Astrocyte of the cerebellum (primary cell): Measurements from ENCODE around the gene USP15.

ENCODE experiments used
- DNase-seq: peaks from one replicate; pipeline ENCODE4 v3.0.0-alpha.2; 2011; ENCODE audit warnings: low read depth
- H3K4me3 ChIP-seq: 2 replicates; pipeline ENCODE4 v1.5.1; 2011; ENCODE audit warnings: mild to moderate bottlenecking, low read depth, low read length, moderate library complexity
- in situ Hi-C: cut with HindIII; loops from 2 replicates; pipeline ENCODE4 v1.10.0; 2017; ENCODE audit warnings: low sequenced_read_pairs
- TF ChIP-seq, protein P1 (sequence below): IDR thresholded peaks from 2 replicates; pipeline ENCODE4 v1.5.1; 2012; ENCODE audit warnings: low read length, low read depth, moderate library complexity, mild to moderate bottlenecking; ENCODE audit errors: missing control alignments

The USP15 gene

DNA sequence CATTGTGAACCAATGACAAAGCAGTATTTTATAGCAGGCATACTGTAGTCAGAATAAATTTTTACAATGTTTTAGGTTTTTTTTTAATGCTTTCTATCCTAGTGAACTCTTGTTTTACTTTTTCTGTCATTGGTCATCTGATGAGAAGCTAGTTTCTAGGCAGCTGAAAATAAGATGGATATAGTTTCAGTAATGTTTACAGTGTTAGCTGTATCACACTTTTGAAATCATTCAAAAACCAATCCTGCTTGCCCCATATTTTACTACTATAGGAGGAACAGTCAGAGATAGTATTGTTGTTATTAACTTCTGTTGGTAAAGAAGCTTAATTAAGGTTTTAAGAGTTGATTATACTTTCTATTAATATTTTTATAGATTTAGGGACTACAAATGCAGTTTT is 24.5 kb downstream of the USP15 start:
- no peak for DNase-seq
- no peak overlapping the region for H3K4me3 ChIP-seq
- TF ChIP-seq, protein P1, sequence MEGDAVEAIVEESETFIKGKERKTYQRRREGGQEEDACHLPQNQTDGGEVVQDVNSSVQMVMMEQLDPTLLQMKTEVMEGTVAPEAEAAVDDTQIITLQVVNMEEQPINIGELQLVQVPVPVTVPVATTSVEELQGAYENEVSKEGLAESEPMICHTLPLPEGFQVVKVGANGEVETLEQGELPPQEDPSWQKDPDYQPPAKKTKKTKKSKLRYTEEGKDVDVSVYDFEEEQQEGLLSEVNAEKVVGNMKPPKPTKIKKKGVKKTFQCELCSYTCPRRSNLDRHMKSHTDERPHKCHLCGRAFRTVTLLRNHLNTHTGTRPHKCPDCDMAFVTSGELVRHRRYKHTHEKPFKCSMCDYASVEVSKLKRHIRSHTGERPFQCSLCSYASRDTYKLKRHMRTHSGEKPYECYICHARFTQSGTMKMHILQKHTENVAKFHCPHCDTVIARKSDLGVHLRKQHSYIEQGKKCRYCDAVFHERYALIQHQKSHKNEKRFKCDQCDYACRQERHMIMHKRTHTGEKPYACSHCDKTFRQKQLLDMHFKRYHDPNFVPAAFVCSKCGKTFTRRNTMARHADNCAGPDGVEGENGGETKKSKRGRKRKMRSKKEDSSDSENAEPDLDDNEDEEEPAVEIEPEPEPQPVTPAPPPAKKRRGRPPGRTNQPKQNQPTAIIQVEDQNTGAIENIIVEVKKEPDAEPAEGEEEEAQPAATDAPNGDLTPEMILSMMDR, result no peak
- in situ Hi-C loops, result no loop called here

DNA sequence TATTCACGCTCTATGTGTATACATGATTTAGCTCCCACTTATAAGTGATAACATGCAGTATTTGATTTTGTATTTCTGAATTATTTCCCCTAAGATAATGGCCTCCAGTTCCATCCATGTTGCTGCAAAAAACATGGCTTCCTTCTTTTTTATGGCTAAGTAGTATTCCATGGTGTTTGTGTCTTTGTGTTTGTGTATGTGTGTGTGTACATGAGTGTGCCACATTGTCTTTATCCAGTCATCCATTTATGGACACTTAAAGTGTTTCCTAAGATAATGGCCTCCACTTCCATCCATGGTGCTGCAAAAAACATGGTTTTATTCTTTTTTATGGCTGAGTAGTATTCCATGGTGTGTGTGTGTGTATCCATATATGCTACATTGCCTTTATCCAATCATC is 25.1 kb downstream of the USP15 start:
- in situ Hi-C loops, result no loop called here
- H3K4me3 ChIP-seq, result no peak overlapping the region
- TF ChIP-seq, protein P1, result no peak
- no peak for DNase-seq

DNA sequence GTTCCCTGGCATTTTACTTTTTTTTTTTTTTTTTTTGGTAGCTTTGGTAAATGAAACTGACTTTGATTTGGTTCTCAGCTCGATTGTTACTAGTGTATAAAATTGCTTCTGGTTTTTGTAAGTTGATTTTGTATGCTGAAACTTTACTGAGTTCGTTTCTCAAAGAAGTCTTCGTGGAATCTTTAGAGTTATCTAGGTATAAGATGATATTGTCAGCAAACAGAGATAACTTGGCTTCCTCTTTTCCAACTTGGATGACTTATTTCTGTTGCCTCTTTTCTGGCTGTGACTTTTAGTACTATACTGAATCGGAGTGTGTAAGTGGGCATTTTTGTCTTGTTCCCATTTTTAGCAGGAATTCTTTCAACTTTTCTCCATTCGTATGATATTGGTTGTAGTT is 28.1 kb downstream of the USP15 start:
- TF ChIP-seq, protein P1, result no peak
- no peak overlapping the region for H3K4me3 ChIP-seq
- in situ Hi-C loops, result no loop called here
- no peak for DNase-seq

DNA sequence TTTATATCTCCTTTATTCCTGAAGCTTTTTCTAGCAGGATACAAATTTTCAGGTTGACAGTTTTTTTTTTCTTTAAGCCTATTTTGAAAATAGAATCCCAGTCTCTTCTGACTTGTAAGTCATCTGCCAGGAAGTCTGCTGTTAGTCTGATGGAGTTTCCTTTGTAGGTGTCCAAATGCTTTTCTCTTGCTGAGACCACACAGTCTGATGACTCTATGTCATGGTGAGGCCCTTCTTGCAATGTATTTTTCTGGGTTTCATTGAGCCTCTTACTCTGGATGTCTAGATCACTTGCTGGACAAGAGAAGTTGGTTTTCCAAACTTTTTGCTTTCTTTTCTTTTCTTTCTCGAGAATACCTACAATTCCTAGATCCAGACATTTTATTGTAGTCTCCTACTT is 30.6 kb downstream of the USP15 start:
- DNase-seq, result no peak
- in situ Hi-C loops, result no loop called here
- TF ChIP-seq, protein P1, result no peak

DNA sequence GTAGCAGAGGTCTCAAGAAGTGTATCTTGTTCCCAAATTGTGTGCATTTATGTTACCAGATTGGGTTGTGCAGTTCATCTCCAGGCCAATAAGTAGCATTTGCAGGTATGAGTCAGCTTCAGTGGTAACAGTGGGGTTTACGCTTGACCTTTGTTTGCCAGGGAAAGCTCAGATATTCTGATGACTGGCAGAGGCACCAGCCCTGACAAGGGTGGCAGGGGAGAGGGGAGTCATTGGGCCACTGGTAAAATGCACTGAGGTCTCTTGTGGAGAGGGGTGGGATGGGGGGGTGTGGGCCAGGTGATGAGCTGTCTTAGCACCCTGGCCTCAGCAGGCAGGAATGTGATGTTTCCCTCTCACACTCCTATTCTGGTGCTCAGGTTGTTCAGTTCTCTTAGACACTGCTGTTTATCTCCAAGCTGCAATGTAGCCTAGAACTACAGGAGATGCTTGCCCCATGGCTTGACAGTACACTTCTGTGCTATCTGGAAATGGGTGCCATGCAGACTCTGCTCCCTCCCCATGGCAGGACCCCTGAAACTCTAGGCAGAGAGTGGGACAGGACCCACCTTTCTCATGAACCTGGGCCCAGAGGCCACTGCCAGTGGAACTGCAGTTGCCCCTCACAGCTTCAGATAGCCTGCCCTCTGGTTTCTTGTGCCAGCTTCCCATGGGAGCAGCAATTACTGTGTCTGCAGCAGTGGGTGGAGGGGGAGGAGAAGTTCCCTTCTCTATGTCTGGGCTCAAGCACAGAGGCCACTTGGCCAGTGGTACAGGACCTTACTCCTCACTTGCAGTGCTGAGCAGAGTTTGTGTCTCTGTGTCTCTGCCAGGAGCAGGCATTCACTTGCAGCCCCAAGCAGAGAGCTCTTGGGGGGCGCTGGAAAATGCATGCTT is 31.9 kb downstream of the USP15 start:
- DNase-seq, result no peak
- TF ChIP-seq, protein P1, result no peak
- in situ Hi-C loops, result no loop called here
- H3K4me3 ChIP-seq, result no peak overlapping the region

More for the DNA sequence above, 30.6 kb downstream of the USP15 start:
- no peak overlapping the region for H3K4me3 ChIP-seq

DNA sequence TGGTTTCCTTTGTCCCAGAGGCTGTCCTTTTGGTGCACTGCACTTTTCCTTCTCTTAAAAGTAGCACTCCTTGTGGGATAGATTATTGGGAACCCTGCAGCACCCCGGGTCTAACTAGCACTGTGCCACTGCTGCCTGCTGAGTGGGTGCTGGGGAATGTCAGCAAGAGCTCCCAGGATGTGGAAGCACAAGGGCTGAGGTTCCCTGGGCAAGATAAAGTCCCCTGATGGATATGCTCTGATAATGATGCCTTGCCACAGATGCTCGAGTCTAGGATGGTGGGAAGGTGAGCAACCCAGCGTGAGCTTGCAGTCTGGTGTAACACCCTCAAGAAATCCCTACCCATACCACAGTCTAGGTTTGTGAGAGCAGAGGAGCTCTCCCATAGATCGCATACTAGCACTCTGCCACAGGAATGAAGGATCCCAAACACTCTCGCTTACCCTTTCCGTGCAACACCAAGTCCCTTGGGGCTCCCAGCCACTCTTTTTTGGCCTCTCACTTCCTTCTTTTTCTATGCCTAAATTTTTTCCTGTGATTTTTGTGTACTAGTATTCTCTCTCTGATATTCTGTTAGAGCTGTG is 32.6 kb downstream of the USP15 start:
- no peak for DNase-seq
- in situ Hi-C loops, result no loop called here
- H3K4me3 ChIP-seq, result no peak overlapping the region
- TF ChIP-seq, protein P1, result no peak
